ENCODE results near the gene CD27.
A peak's percentile ranks its signal among the peaks of the same experiment; 100 is the strongest.
"Not testable (repeated sequence)": the region's sequence is repeated elsewhere in the genome, so short reads cannot be mapped to it uniquely, and the experiment has no call there.

The CD27 gene

GRCh38 chr12:6476489-6476888 lies 31.7 kb downstream of the CD27 start:
- FAIRE-seq, result no peak
- TF ChIP-seq SPI1 (IDR thresholded peaks at IDR 0.05; ENCODE audit: low read depth, low read length), result no peak
- DNase-seq (ENCODE audit: insufficient read length, low spot score), result no peak

DNA sequence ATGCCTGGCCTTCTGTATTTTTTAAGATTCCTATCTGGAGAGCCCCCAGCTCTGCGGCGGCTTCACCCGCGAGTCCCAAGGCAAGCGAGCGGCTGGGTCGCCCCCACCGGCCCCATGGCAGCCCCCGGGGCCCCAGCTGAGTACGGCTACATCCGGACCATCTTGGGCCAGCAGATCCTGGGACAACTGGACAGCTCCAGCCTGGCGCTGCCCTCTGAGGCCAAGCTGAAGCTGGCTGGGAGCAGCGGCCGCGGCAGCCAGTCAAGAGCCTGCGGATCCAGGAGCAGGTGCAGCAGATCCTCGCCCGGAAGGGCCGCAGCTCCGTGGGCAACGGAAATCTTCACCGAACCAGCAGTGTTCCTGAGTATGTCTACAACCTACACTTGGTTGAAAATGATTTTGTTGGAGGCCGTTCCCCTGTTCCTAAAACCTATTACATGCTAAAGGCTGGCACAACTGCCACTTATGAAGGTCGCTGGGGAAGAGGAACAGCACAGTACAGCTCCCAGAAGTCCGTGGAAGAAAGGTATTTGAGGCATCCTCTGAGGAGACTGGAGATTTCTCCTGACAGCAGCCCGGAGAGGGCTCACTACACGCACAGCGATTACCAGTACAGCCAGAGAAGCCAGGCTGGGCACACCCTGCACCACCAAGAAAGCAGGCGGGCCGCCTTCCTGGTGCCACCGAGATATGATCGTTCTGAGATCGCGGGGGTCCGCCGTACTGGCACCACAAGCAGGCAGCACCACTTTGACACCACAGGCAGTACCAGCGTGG lies 33.0 kb downstream of the CD27 start:
- DNase-seq (ENCODE audit: insufficient read length, low spot score); FAIRE-seq: not testable (repeated sequence)

- no peak for FAIRE-seq
- DNase-seq (ENCODE audit: insufficient read length, low spot score), result no peak
- TF ChIP-seq PAX5 (IDR thresholded peaks at IDR 0.05; ENCODE audit: insufficient read depth, low read length, severe bottlenecking), result no peak
Measured at GRCh38 chr12:6478416-6478815, 33.7 kb downstream of the CD27 start.

DNA sequence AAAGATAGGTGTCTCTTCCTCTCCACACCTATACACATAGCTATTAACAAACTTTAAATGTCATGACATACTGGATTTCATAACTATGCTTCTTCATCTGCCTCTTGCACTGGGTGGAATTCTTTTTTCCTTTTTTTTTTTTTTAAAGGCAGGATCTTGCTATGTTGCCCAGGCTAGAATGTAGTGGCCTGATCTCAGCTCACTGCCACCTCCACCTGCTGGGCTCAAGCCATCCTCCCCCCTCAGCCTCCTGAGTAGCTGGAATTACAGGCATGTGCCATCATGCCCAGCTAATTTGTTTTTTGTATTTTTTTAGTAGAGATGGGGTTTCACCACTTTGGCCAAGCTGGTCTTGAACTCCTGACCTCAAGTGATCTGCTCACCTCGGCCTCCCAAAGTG lies 43.5 kb downstream of the CD27 start:
- DNase-seq (ENCODE audit: insufficient read length, low spot score) (no peak), FAIRE-seq (no peak)
- TF ChIP-seq POU2F2 (IDR thresholded peaks at IDR 0.05; ENCODE audit: low read depth, low read length), result no peak
- TF ChIP-seq POLR2AphosphoS5 (IDR thresholded peaks at IDR 0.05; ENCODE audit: low read depth, low read length), result no peak
- no peak for TF ChIP-seq PAX5 (IDR thresholded peaks at IDR 0.05; ENCODE audit: insufficient read depth, low read length, severe bottlenecking)
- TF ChIP-seq TAF1 (IDR thresholded peaks at IDR 0.05; ENCODE audit: low read depth, low read length), result no peak
- no peak for TF ChIP-seq POLR2A (IDR thresholded peaks at IDR 0.05; ENCODE audit: low read depth, low read length)
- no peak for TF ChIP-seq SPI1 (IDR thresholded peaks at IDR 0.05; ENCODE audit: low read depth, low read length)

- TF ChIP-seq PAX5 (IDR thresholded peaks at IDR 0.05; ENCODE audit: insufficient read depth, low read length, severe bottlenecking) (no peak), TAF1 (IDR thresholded peaks at IDR 0.05; ENCODE audit: low read depth, low read length) (no peak), SPI1 (IDR thresholded peaks at IDR 0.05; ENCODE audit: low read depth, low read length) (no peak), POU2F2 (IDR thresholded peaks at IDR 0.05; ENCODE audit: low read depth, low read length) (no peak), POLR2A (IDR thresholded peaks at IDR 0.05; ENCODE audit: low read depth, low read length) (no peak)
- FAIRE-seq (no peak), DNase-seq (ENCODE audit: insufficient read length, low spot score) (no peak)
Measured at GRCh38 chr12:6489449-6489848, 44.7 kb downstream of the CD27 start.

DNA sequence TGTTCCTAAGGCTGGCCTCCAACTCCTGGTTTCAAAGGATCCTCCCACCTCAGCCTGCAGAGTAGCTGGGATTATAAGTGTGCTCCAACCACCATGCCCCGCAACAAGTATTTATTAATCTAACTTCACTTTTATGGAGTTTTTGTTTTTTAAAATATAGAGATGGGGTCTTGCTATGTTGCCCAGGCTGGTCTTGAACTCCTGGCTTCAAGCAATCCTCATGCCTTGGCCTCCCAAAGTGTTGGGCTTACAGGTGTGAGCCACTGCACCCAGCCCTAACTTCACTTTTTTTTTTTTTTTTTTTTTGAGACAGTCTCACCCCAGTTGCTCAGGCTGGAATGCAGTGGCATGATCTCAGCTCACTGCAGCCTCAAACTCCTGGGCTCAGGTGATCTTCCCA lies 45.9 kb downstream of the CD27 start:
- FAIRE-seq; DNase-seq (ENCODE audit: insufficient read length, low spot score): not testable (repeated sequence)

DNA sequence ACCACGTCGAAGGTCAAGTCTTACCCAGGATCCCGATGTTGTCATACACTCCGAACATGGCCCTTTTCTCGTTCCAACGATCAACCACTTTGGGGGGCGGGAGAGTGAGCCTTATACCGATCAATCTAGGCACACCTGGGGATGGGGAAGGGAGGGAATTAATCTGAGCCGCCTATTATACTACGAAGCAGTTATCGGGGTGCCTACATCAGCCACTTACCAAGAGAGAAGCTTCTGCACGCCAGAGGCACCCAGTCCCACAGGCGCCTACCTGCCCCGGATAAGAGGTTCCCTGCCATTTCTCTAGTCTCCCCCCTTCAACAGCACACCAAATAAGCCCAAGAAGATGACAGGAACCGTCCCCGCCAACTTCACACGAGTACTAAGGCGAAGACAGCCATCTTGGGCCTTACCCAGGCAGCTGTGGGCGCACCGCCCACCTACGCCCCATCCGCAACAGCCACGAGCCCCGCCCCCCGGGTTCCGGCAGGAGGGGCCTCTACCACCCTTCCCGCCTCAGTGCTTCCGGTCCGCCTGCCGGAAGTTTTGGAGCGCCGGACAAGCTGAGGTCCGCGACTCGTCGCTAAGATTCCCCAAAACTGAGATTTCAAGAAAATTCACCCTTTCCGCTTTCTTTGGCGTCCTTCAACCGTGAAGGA lies 48.2 kb downstream of the CD27 start, which contains the start of gene MRPL51:
MRPL51 (minus strand) TSS at position 425 of the 659 bp plus-strand sequence; CDS start at position 299, 126 bp downstream.
- DNase-seq (ENCODE audit: insufficient read length, low spot score) (peak; percentile 82), FAIRE-seq (peak; percentile 96)
- TF ChIP-seq PAX5 (IDR thresholded peaks at IDR 0.05; ENCODE audit: insufficient read depth, low read length, severe bottlenecking), result no peak
- peak; percentile 96 for TF ChIP-seq POLR2A (IDR thresholded peaks at IDR 0.05; ENCODE audit: low read depth, low read length)
- TF ChIP-seq SPI1 (IDR thresholded peaks at IDR 0.05; ENCODE audit: low read depth, low read length), result no peak
- TF ChIP-seq POLR2AphosphoS5 (IDR thresholded peaks at IDR 0.05; ENCODE audit: low read depth, low read length), result peak; percentile 89
- TF ChIP-seq POU2F2 (IDR thresholded peaks at IDR 0.05; ENCODE audit: low read depth, low read length), result no peak; the same call in 1 of the 2 replicates
- TF ChIP-seq TAF1 (IDR thresholded peaks at IDR 0.05; ENCODE audit: low read depth, low read length), result peak; percentile 90

DNA sequence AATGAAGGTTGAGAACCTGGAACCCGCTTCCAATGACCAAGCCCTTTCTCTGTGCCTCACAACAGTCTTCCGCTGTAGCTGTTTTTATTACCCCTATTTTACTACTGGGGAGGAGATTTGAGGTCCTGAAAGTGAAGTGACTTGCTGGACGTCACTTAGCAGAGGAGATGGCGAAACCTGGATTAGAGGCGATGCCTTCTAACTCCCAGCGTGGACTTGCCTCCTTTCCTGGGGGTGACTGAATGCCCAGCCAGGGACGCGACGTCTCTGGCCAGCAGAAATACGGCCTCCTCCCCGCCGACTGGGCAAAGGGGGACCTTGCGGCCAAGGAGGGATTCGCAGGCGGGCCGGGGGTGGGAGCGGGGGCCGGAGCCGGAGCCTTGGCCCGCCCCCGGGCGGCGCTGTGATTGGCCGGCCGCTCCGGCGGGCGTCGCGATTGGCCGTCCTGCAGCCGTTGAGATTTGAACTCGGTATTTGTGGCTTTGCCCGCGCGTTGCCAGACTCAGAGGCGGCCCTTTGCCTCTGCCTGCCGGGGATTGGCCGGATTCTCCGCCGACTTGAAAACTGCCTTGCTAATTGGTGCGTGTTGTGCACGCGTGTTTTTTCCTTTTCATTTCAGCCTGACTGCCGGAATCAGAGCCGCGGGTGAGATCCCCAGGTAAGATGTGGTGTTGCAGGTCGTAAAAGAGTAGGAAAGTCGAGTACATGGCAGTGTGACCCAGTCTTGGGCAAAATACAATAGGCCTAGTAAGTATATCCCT lies 48.9 kb downstream of the CD27 start, which contains the start of gene NCAPD2:
NCAPD2 (plus strand) TSS at position 606 of the 761 bp plus-strand sequence. CDS start 997 bp downstream, outside the sequence.
- TF ChIP-seq PAX5 (IDR thresholded peaks at IDR 0.05; ENCODE audit: insufficient read depth, low read length, severe bottlenecking) (no peak), SPI1 (IDR thresholded peaks at IDR 0.05; ENCODE audit: low read depth, low read length) (no peak), POLR2A (IDR thresholded peaks at IDR 0.05; ENCODE audit: low read depth, low read length) (peak; percentile 71; the same call in 1 of the 2 replicates), TAF1 (IDR thresholded peaks at IDR 0.05; ENCODE audit: low read depth, low read length) (peak; percentile 39), POU2F2 (IDR thresholded peaks at IDR 0.05; ENCODE audit: low read depth, low read length) (0 out of 2 replicates have a peak, but pooled peaks have one; percentile 10), POLR2AphosphoS5 (IDR thresholded peaks at IDR 0.05; ENCODE audit: low read depth, low read length) (peak; percentile 72)
- FAIRE-seq (no peak), DNase-seq (ENCODE audit: insufficient read length, low spot score) (peak; percentile 82)

- FAIRE-seq, result no peak
- DNase-seq (ENCODE audit: insufficient read length, low spot score), result no peak
- TF ChIP-seq SPI1 (IDR thresholded peaks at IDR 0.05; ENCODE audit: low read depth, low read length) (no peak), POU2F2 (IDR thresholded peaks at IDR 0.05; ENCODE audit: low read depth, low read length) (no peak), TAF1 (IDR thresholded peaks at IDR 0.05; ENCODE audit: low read depth, low read length) (no peak), POLR2A (IDR thresholded peaks at IDR 0.05; ENCODE audit: low read depth, low read length) (no peak), POLR2AphosphoS5 (IDR thresholded peaks at IDR 0.05; ENCODE audit: low read depth, low read length) (no peak), PAX5 (IDR thresholded peaks at IDR 0.05; ENCODE audit: insufficient read depth, low read length, severe bottlenecking) (no peak)
Measured at GRCh38 chr12:6494258-6494743, 49.5 kb downstream of the CD27 start.

DNA sequence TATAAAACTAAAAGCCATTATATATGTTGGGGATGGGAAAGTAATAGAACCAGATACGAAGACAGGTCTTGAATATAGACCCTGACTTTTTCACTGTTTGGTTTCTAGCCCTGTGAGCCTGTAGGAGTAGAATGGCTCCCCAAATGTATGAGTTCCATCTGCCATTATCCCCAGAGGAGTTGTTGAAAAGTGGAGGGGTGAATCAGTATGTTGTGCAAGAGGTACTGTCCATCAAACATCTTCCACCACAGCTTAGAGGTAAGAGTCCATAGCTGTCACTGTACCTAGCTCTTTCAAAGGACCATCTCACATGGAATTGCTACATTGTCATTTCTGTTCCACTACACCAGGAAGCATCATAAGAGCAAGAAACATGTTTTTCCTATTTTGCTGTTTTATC lies 50.2 kb downstream of the CD27 start:
- FAIRE-seq (no peak), DNase-seq (ENCODE audit: insufficient read length, low spot score) (no peak)
- TF ChIP-seq SPI1 (IDR thresholded peaks at IDR 0.05; ENCODE audit: low read depth, low read length) (no peak), TAF1 (IDR thresholded peaks at IDR 0.05; ENCODE audit: low read depth, low read length) (no peak), POLR2AphosphoS5 (IDR thresholded peaks at IDR 0.05; ENCODE audit: low read depth, low read length) (no peak), POLR2A (IDR thresholded peaks at IDR 0.05; ENCODE audit: low read depth, low read length) (no peak)

GRCh38 chr12:6497291-6497690 lies 52.5 kb downstream of the CD27 start:
- DNase-seq (ENCODE audit: insufficient read length, low spot score), result not testable (repeated sequence)

More at GRCh38 chr12:6497291-6497690, 52.5 kb downstream of the CD27 start:
- FAIRE-seq, result not testable (repeated sequence)

Data from GM12891 (cell line).